Activated CD4-positive, alpha-beta T cell treated with anti-CD3 and anti-CD28 coated beads, Interleukin-2, amount 10 ng/mL, durations not matched to agents 7 days and 5 days (primary cell): ENCODE measurements around the gene AFF3. TPM values are rescaled to one million over a fixed set of nuclear protein-coding genes. Genes with fewer than 3 reads are reported as not detected.

ENCODE experiments used
- CTCF ChIA-PET: fragments of 350-600 bp; sonication (Branson Sonifier 250); formaldehyde crosslinking; loops from one replicate; lab custom pipeline; 2021; ENCODE audit warnings: antibody characterized with exemption; lab: Charles Lee
- POLR2A ChIA-PET: fragments of 350-600 bp; sonication (Branson Sonifier 250); formaldehyde crosslinking; loops from one replicate; lab custom pipeline; 2021; ENCODE audit warnings: antibody characterized with exemption; lab: Charles Lee
- DNase-seq: peaks from one replicate; pipeline ENCODE4 v3.0.0-alpha.2; 2020
- H3K27ac Mint-ChIP-seq: one replicate; pipeline ENCODE4 v1.8.0; 2021; ENCODE audit warnings: mild to moderate bottlenecking, moderate library complexity, mixed read lengths
- H3K27me3 Mint-ChIP-seq: one replicate; pipeline ENCODE4 v1.8.0; 2021; ENCODE audit warnings: mixed read lengths
- H3K36me3 Mint-ChIP-seq: one replicate; pipeline ENCODE4 v1.8.0; 2021; ENCODE audit warnings: low read depth, mixed read lengths
- H3K4me1 Mint-ChIP-seq: one replicate; pipeline ENCODE4 v1.8.0; 2021; ENCODE audit warnings: mixed read lengths
- H3K4me3 Mint-ChIP-seq: one replicate; pipeline ENCODE4 v1.8.0; 2021; ENCODE audit warnings: mild to moderate bottlenecking, moderate library complexity, mixed read lengths
- H3K9me3 Mint-ChIP-seq: one replicate; pipeline ENCODE4 v1.8.0; 2021; ENCODE audit warnings: mixed read lengths
- total RNA-seq, 2 experiments: library from RNA; stranded (reverse); gene quantifications; one replicate each; pipeline ENCODE4 v1.2.3, GENCODE V29; 2021

AFF3 gene
- total RNA-seq, 2 experiments from 2014 or later: 7.4 to 13.0 TPM

GRCh38 chr2:99726691-99727090 lies 415.7 kb downstream of the AFF3 start:
- no peak for DNase-seq
- Mint-ChIP-seq H3K27ac (no peak overlapping the region), H3K4me3 (no peak overlapping the region), H3K4me1 (no peaks in the 10 kb centered on the region), H3K36me3 (no peaks in the 10 kb centered on the region), H3K9me3 (peaks cover 12% of the 10 kb centered on the region), H3K27me3 (no peaks in the 10 kb centered on the region)
- POLR2A ChIA-PET: no interaction called here
- CTCF ChIA-PET: no interaction called here

GRCh38 chr2:99725820-99726219 lies 416.6 kb downstream of the AFF3 start:
- Mint-ChIP-seq H3K27me3 (no peaks in the 10 kb centered on the region), H3K4me3 (no peak overlapping the region), H3K27ac (no peak overlapping the region), H3K36me3 (no peaks in the 10 kb centered on the region), H3K9me3 (peaks cover 14% of the 10 kb centered on the region), H3K4me1 (no peaks in the 10 kb centered on the region)
- ChIA-PET POLR2A (no interaction called here), CTCF (no interaction called here)
- DNase-seq: no peak

GRCh38 chr2:99722476-99722875 lies 419.9 kb downstream of the AFF3 start:
- Mint-ChIP-seq H3K36me3 (no peaks in the 10 kb centered on the region), H3K4me1 (no peaks in the 10 kb centered on the region), H3K4me3 (no peak overlapping the region), H3K27ac (no peak overlapping the region), H3K9me3 (peaks cover 14% of the 10 kb centered on the region), H3K27me3 (no peaks in the 10 kb centered on the region)
- POLR2A ChIA-PET: no interaction called here
- DNase-seq: no peak
- CTCF ChIA-PET: no interaction called here

- ChIA-PET CTCF (no interaction called here), POLR2A (no interaction called here)
- no peak overlapping the region for H3K4me3 Mint-ChIP-seq
- H3K9me3 Mint-ChIP-seq: peaks cover 14% of the 10 kb centered on the region
- H3K36me3 Mint-ChIP-seq: no peaks in the 10 kb centered on the region
- no peaks in the 10 kb centered on the region for H3K27me3 Mint-ChIP-seq
- no peak overlapping the region for H3K27ac Mint-ChIP-seq
- no peak for DNase-seq
- no peaks in the 10 kb centered on the region for H3K4me1 Mint-ChIP-seq
These were observed 423.3 kb downstream of the AFF3 start for GRCh38 chr2:99719102-99719501.

GRCh38 chr2:99715956-99716355 lies 426.4 kb downstream of the AFF3 start:
- Mint-ChIP-seq H3K4me1 (no peaks in the 10 kb centered on the region), H3K4me3 (no peak overlapping the region), H3K27ac (no peak overlapping the region), H3K36me3 (no peaks in the 10 kb centered on the region), H3K27me3 (no peaks in the 10 kb centered on the region), H3K9me3 (no peaks in the 10 kb centered on the region)
- ChIA-PET CTCF (interaction anchor here (0.7 kb wide), 1 partner anchor 149 kb away, joined by 3 read pairs; no protein-coding TSS in a partner anchor), POLR2A (no interaction called here)
- no peak for DNase-seq

- Mint-ChIP-seq H3K4me3 (no peak overlapping the region), H3K27ac (no peak overlapping the region), H3K27me3 (no peaks in the 10 kb centered on the region), H3K9me3 (no peaks in the 10 kb centered on the region), H3K36me3 (no peaks in the 10 kb centered on the region), H3K4me1 (no peaks in the 10 kb centered on the region)
- ChIA-PET CTCF (no interaction called here), POLR2A (no interaction called here)
- DNase-seq: no peak
These were observed 428.0 kb downstream of the AFF3 start for GRCh38 chr2:99714349-99714748.

- CTCF ChIA-PET: no interaction called here
- Mint-ChIP-seq H3K27ac (no peak overlapping the region), H3K27me3 (no peaks in the 10 kb centered on the region), H3K4me3 (no peak overlapping the region), H3K9me3 (no peaks in the 10 kb centered on the region), H3K4me1 (no peaks in the 10 kb centered on the region), H3K36me3 (no peaks in the 10 kb centered on the region)
- POLR2A ChIA-PET: no interaction called here
- DNase-seq: no peak
These were observed 431.2 kb downstream of the AFF3 start for GRCh38 chr2:99711144-99711543.

- ChIA-PET POLR2A (no interaction called here), CTCF (no interaction called here)
- Mint-ChIP-seq H3K27me3 (no peaks in the 10 kb centered on the region), H3K9me3 (no peaks in the 10 kb centered on the region), H3K4me3 (no peak overlapping the region), H3K4me1 (no peaks in the 10 kb centered on the region), H3K27ac (no peak overlapping the region), H3K36me3 (no peaks in the 10 kb centered on the region)
- no peak for DNase-seq
These were observed 431.7 kb downstream of the AFF3 start for GRCh38 chr2:99710721-99711120.

GRCh38 chr2:99709229-99709628 lies 433.2 kb downstream of the AFF3 start:
- no peak for DNase-seq
- H3K9me3 Mint-ChIP-seq: no peaks in the 10 kb centered on the region
- H3K4me1 Mint-ChIP-seq: no peaks in the 10 kb centered on the region
- POLR2A ChIA-PET: no interaction called here
- no peak overlapping the region for H3K4me3 Mint-ChIP-seq
- H3K27ac Mint-ChIP-seq: no peak overlapping the region
- CTCF ChIA-PET: no interaction called here
- H3K27me3 Mint-ChIP-seq: no peaks in the 10 kb centered on the region
- H3K36me3 Mint-ChIP-seq: no peaks in the 10 kb centered on the region

- Mint-ChIP-seq H3K36me3 (no peaks in the 10 kb centered on the region), H3K4me1 (no peaks in the 10 kb centered on the region), H3K27me3 (no peaks in the 10 kb centered on the region), H3K27ac (no peak overlapping the region), H3K9me3 (no peaks in the 10 kb centered on the region), H3K4me3 (no peak overlapping the region)
- DNase-seq: no peak
- ChIA-PET POLR2A (no interaction called here), CTCF (no interaction called here)
These were observed 434.2 kb downstream of the AFF3 start for GRCh38 chr2:99708231-99708630.

GRCh38 chr2:99707592-99707991 lies 434.8 kb downstream of the AFF3 start:
- Mint-ChIP-seq H3K36me3 (no peaks in the 10 kb centered on the region), H3K4me3 (no peak overlapping the region), H3K4me1 (no peaks in the 10 kb centered on the region), H3K9me3 (no peaks in the 10 kb centered on the region), H3K27me3 (no peaks in the 10 kb centered on the region), H3K27ac (no peak overlapping the region)
- ChIA-PET POLR2A (no interaction called here), CTCF (no interaction called here)
- no peak for DNase-seq

- Mint-ChIP-seq H3K27me3 (no peaks in the 10 kb centered on the region), H3K4me1 (peaks cover 1% of the 10 kb centered on the region), H3K27ac (no peak overlapping the region), H3K9me3 (no peaks in the 10 kb centered on the region), H3K4me3 (no peak overlapping the region), H3K36me3 (no peaks in the 10 kb centered on the region)
- DNase-seq: no peak
- ChIA-PET CTCF (no interaction called here), POLR2A (no interaction called here)
These were observed 435.7 kb downstream of the AFF3 start for GRCh38 chr2:99706735-99707134.

GRCh38 chr2:99701503-99701902 lies 440.9 kb downstream of the AFF3 start:
- H3K4me1 Mint-ChIP-seq: peaks cover 5% of the 10 kb centered on the region
- CTCF ChIA-PET: no interaction called here
- POLR2A ChIA-PET: no interaction called here
- no peaks in the 10 kb centered on the region for H3K27me3 Mint-ChIP-seq
- H3K27ac Mint-ChIP-seq: no peak overlapping the region
- H3K9me3 Mint-ChIP-seq: no peaks in the 10 kb centered on the region
- H3K36me3 Mint-ChIP-seq: no peaks in the 10 kb centered on the region
- DNase-seq: no peak
- no peak overlapping the region for H3K4me3 Mint-ChIP-seq

- no peak for DNase-seq
- ChIA-PET CTCF (interaction anchor here (0.7 kb wide), 1 partner anchor 84 kb away, joined by 3 read pairs; no protein-coding TSS in a partner anchor), POLR2A (no interaction called here)
- Mint-ChIP-seq H3K27ac (no peak overlapping the region), H3K4me1 (peaks cover 5% of the 10 kb centered on the region), H3K36me3 (no peaks in the 10 kb centered on the region), H3K27me3 (no peaks in the 10 kb centered on the region), H3K4me3 (no peak overlapping the region), H3K9me3 (no peaks in the 10 kb centered on the region)
These were observed 441.6 kb downstream of the AFF3 start for GRCh38 chr2:99700482-99701398.
